Stimulated activated CD8-positive, alpha-beta memory T cell treated with anti-CD3 and anti-CD28 coated beads, Interleukin-12 subunit alpha, Interleukin-12 subunit beta, amount 100 ng/mL, for 24 hours (primary cell): Measurements from ENCODE around the gene TMEM263.
A peak's percentile ranks its signal among the peaks of the same experiment; 100 is the strongest.
"Not testable (repeated sequence)": the region's sequence is repeated elsewhere in the genome, so short reads cannot be mapped to it uniquely, and the experiment has no call there.

Experiments
- DNase-seq: peaks from one replicate; pipeline ENCODE4 v3.0.0-alpha.2; 2020; ENCODE audit errors: extremely low read depth

TMEM263 gene

DNA sequence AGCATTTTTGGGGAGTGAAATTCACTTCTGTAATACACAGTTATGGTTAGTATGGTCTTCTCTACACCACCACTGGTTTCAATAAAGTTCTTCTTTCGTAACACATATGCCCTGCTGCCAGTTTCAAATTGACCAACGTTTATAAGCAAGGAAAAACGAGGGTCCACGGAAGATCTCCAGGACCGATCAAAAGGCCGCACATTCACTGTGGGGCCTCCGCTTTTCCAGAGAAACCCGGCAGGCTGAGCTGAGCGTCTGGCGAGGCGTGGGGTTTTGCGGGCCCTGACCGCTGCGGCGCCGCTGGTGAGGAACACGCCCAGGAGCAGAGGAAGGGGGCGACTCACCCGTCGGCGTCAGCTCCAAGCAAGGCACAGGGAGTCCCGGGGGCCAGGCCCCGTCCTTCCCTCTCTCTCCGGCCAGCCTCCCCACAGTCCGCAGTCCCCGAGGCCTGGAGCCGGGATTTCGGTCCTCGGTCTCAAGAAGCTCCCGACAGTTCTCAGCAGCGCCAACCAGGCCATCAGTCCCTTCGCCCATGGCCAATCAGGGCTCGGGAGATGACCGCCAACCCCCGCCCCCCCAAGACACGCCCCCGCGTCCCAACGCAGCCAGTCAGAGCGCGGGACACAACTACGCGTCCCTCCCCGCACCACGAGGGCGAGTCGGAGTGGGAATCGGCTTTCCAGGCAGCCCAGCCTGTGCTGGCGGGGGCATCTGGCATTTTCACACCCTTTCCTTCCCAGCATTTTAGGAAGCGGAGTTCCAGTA lies 31.1 kb downstream of the TMEM263 start, which contains the start of gene MTERF2:
Gene MTERF2, minus strand, starts transcription at position 522 of the 765 bp plus-strand sequence. CDS start 8,432 bp downstream, outside the sequence.
- DNase-seq: peak; percentile 55

DNA sequence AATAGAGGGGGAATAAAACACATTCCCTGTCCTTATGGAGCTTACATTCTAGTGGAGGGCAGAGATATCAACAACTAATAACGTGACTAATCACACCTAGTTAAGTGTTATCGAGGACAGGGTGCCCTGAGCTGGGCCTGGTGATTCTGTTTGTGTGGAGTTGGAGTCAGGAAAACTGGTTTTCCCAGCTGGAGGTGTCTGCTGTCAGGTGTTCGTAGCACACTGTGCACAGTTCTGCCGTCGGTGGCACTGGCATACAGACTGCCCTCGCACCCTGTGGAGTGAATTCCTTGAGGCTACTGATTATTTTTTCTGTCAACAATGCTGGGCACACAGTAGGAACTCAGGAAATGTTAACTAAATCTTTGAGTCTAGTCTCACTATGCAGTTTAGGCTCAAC lies 32.1 kb downstream of the TMEM263 start:
- DNase-seq: no peak

DNA sequence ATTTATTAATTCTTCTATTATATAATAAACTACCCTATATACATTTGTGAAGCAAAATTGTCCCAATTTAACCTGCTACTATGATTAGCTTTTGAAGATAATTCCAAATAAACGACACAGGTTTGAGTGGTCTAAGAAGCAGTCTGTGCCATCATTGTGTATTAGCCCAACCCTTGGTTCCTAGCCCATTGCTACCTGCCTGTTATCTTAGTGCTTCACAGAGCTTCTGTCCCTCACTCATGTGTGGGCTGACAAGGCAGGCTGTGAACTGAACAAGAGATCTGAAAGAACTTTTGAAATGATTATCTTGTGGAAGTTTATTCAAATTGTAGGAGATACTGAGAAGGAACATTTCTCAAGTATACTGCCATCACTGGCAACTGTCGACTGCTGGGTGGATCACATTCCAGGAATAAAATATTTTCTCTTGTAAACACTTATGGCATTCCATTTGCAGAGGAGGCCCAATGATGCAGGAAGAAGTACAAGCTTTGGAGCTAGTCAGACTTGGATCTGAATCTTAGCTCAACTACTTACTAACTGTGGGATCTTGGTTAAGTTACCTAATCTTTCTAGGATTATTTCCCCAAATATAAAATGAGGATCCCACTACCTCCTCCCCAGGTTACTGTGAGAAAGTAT lies 39.0 kb downstream of the TMEM263 start:
- no peak for DNase-seq

DNA sequence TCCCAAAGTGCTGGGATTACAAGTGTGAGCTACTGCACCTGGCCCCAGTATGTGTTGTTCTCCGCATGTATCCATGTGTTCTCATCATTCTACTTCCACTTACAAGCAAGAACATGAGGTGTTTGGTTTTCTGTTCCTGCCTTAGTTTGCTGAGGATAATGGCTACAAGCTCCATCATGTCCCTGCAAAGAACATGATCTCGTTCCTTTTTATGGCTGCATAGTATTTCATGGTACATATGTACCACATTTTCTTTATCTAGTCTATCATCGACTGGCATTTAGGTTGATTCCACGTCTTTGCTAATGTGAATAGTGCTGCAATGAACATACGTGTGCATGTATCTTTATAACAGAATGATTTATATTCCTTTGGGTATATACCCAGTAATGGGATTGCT lies 40.4 kb downstream of the TMEM263 start:
- DNase-seq: not testable (repeated sequence)

DNA sequence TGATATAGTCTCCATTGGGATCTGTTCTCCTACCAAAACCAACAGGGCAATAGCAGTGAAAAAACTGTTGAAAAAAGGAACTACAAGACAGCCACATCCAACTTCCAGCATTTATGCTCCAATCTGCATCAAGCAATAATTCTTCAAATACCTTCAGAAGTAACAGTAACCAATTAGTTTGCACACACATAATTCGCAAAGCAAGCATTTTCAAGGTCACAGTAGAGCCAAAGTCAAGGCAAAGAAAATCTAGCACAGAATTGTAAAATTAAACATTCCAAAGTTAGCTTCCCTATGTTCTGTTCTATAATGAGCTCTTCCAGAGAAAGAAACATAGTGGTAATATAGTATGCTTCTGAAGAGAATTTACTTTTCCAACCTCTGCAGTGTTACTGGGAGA lies 42.2 kb downstream of the TMEM263 start:
- no peak for DNase-seq

DNA sequence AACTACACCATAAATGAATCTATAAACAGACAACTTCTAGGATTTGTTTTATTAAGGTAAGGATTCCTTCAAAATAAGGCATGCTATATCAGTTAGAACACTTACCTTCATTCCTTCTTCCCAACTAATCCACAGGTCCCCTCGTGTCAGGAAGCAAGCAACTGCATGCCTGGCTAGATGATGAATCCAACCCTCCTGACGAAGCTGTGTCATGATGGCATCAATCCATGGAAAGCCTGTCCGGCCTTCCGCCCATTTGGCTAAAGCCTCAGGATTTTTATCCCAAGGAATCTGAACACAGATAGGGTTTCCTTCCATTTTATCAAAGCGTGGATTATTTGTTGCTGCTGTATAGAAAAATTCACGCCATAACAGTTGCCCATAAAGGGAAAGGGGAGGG lies 43.7 kb downstream of the TMEM263 start:
- no peak for DNase-seq

DNA sequence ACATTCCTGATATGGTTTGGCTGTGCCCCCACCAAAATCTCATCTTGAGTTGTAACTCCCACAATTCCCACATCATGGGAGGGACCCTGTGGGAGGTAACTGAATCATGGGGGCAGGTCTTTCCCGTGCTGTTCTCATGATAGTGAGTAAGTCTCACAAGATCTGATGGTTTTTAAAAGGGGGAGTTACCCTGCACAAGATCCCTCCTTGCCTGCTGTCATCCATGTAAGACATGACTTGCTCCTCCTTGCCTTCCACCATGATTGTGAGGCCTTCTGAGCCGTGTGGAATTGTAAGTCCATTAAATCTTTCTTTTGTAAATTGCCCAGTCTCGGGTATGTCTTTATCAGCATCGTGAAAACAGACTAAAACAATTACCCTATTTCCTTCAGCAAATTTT lies 47.0 kb downstream of the TMEM263 start:
- not testable (repeated sequence) for DNase-seq

DNA sequence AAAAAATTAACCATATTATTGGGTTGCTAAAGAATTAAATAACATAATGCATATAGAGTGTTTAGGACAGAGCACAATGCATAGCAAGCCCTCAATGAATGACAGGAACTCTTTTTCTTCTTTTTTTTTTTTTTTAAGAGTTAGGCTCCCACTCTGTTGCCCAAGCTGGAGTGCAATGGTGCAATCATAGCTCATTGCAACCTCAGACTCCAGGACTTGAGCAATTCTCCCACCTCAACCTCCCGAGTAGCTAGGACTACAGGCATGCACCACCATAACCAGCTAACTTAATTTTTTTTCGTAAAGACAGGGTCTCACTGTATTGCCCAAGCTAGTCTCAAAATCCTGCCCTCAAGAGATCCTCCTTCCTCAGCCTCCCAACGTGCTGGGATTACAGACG lies 51.7 kb downstream of the TMEM263 start:
- DNase-seq: no peak

DNA sequence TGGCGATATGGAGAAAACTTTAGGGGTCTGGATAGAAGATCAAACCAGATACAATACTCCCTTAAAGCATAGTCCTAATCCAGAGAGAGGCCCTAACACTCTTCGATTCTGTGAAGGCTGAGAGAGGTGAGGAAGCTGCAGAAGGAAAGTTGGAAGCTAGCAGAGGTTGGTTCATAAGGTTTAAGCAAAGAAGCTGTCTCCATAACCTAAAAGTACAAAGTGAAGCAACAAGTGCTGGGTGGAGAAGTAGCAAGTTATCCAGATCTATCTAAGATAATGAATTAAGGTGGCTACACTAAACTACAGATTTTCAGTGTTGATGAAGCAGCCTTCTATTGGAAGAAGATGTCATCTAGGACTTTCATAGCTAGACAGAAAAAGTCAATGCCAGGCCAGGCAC lies 55.8 kb downstream of the TMEM263 start:
- no peak for DNase-seq

DNA sequence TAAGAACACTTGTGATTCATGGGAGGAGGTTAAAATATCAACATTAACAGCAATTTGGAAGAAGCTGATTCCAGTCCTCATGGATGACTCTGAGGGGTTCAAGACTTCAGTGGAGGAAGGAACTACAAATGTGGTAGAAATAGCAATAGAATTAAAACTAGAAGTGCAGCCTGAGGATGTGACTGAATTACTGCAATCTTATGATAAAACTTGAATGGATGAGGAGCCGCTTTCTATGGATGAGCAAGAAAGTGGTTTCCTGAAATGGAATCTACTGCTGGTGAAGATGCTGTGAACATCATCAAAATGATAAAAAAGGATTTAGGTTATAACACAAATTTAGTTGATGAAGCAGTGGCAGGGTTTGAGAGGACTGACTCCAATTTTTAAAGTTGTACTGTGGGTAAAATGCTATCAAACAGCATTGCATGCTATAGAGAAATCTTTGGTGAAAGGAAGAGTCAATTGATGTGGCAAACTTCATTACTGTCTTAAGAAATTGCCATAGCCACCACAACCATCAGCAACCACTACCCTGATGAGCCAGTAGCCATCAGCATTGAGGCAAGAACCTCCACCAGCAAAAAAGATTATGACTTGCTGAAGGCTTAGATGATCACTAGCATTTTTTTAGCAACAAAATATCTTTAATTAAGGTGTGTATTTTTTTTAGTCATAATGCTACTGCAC lies 57.2 kb downstream of the TMEM263 start:
- no peak for DNase-seq

DNA sequence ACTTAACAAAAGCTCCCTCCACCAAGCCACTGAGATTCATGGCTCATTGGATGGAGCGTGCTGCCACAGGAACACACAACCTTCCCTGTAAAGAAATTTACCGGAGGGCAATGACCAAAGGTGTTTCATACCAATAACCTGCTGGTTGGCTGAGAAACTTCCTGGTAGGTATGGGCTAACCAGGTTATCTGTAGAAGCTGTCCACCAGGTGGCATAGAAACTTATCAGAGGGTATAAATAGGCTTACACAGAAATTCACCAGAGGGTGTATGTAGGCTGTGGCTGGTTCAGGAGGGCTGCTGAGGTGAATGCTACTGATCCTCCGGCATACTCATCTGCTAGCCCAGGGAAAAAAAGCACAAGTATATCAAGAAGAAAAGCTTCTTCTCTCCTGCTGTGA lies 58.3 kb downstream of the TMEM263 start:
- no peak for DNase-seq

DNA sequence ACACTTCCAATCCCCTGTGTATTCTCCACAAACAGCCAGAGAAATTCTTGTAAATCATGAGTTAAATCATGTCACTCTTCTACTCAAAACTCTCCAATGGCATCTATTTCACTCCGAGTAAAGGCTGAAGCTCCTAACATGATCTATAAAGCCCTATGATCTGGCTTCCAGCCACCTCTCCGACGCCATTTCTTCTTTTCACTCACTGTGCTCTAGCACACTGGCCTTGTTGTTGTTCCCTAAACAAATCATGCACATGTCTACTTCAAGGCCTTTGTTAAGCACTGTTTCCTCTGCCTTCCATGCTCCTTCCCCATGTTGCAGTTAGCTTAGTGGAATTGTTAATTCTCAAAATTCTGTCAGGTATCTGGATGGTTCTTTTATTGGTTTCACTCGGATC lies 61.3 kb downstream of the TMEM263 start:
- DNase-seq: no peak

DNA sequence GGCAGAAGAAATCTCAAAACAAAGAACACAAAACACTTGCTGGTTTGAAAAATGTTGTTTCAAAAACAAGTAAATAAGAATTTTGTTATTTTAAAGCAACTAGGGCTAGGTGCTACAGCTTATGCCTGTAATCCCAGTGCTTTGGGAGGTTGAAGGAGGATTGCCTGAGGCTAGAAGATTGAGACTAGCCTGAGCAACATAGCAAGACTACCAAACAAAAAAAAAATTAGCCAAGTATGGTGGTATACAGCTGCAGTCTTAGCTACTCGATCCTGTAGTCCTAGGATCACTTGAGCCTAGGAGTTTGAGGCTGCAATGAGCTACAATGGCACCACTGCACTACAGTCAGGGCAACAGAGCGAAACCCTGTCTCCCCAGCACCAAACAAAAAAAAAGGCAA lies 63.8 kb downstream of the TMEM263 start:
- no peak for DNase-seq
